Lower lobe of right lung (tissue), 2 donors: Measurements from ENCODE around the gene GALNT9. TPM values are rescaled to one million over a fixed set of nuclear protein-coding genes. Genes with fewer than 3 reads are reported as not detected.

Experiments
- ATAC-seq, 2 donors: fragments of 200-7000 bp; cut with Tn5 transposase; one replicate each; pipeline ENCODE4 v1.9.1; 2020 to 2022; ENCODE audit warnings: mild to moderate bottlenecking in 2 of 2, moderate library complexity in 2 of 2
- DNase-seq: peaks from one replicate; pipeline ENCODE4 v3.0.0-alpha.2; 2020
- H3K27ac ChIP-seq: fragments of 200-600 bp; one replicate; pipeline ENCODE4 v1.8.0; 2022
- H3K27me3 ChIP-seq: fragments of 200-600 bp; one replicate; pipeline ENCODE4 v1.8.0; 2022; ENCODE audit warnings: low read depth
- H3K36me3 ChIP-seq: fragments of 200-600 bp; one replicate; pipeline ENCODE4 v1.8.0; 2022; ENCODE audit warnings: mild to moderate bottlenecking
- H3K4me1 ChIP-seq: fragments of 200-600 bp; one replicate; pipeline ENCODE4 v1.8.0; 2022
- H3K4me3 ChIP-seq: fragments of 200-600 bp; one replicate; pipeline ENCODE4 v1.8.0; 2022; ENCODE audit warnings: mild to moderate bottlenecking
- H3K9me3 ChIP-seq: fragments of 200-600 bp; one replicate; pipeline ENCODE4 v1.8.0; 2022
- CTCF ChIP-seq: fragments of 200-600 bp; IDR thresholded peaks from one replicate; pipeline ENCODE4 v1.8.0; 2022; ENCODE audit warnings: antibody characterized with exemption, mild to moderate bottlenecking
- intact Hi-C: fragments of 100-400 bp; cut with DNase I; formaldehyde crosslinking; loops from one replicate; pipeline ENCODE4 v1.11.0; 2022
- total RNA-seq: library from RNA; stranded (reverse); fragmentation: NEBNext Ultra II Directional; extraction: Animal tissue kit (Norgen Biotek cat#: 25700); gene quantifications from one replicate; pipeline ENCODE4 v1.2.1, GENCODE V29; 2021
- donor health status: DM: no; HTN: yes; CAD: no; lungs with severe emphysema.

Gene GALNT9
- total RNA-seq, 1 donor from 2014 or later: not detected

- H3K27me3 ChIP-seq: peaks cover 49% of the 10 kb centered on the region
Measured at GRCh38 chr12:132201391-132202120, 127.8 kb downstream of the GALNT9 start.

GRCh38 chr12:132200800-132201199 is 128.6 kb downstream of the GALNT9 start:
- H3K36me3 ChIP-seq: no peaks in the 10 kb centered on the region
- ATAC-seq (no peak), DNase-seq (no peak)
- H3K9me3 ChIP-seq: no peaks in the 10 kb centered on the region
- H3K27me3 ChIP-seq: peaks cover 41% of the 10 kb centered on the region
- no peak overlapping the region for H3K4me3 ChIP-seq
- intact Hi-C loops: no loop called here
- no peak for TF ChIP-seq CTCF
- peaks cover 7% of the 10 kb centered on the region for H3K4me1 ChIP-seq
- H3K27ac ChIP-seq: no peak overlapping the region

More at GRCh38 chr12:132201391-132202120, 127.8 kb downstream of the GALNT9 start:
- DNase-seq: peak; percentile 45
- ATAC-seq: no peak
- TF ChIP-seq CTCF: no peak
- Histone ChIP-seq H3K9me3 (no peaks in the 10 kb centered on the region), H3K4me1 (peaks cover 7% of the 10 kb centered on the region), H3K27ac (no peak overlapping the region), H3K36me3 (no peaks in the 10 kb centered on the region), H3K4me3 (no peak overlapping the region)
- intact Hi-C loops: no loop called here

- no peak for DNase-seq
- Histone ChIP-seq H3K27ac (no peak overlapping the region), H3K27me3 (peaks cover 30% of the 10 kb centered on the region), H3K4me1 (no peaks in the 10 kb centered on the region), H3K36me3 (no peaks in the 10 kb centered on the region), H3K9me3 (no peaks in the 10 kb centered on the region), H3K4me3 (no peak overlapping the region)
- ATAC-seq: no peak
- intact Hi-C loops: no loop called here
- TF ChIP-seq CTCF: no peak
Measured at GRCh38 chr12:132199526-132200319, 129.7 kb downstream of the GALNT9 start.

GRCh38 chr12:132199101-132199500 is 130.3 kb downstream of the GALNT9 start:
- ATAC-seq (no peak), DNase-seq (no peak)
- Histone ChIP-seq H3K9me3 (peaks cover 2% of the 10 kb centered on the region), H3K27ac (no peak overlapping the region), H3K27me3 (peaks cover 24% of the 10 kb centered on the region), H3K4me1 (no peaks in the 10 kb centered on the region), H3K4me3 (no peak overlapping the region), H3K36me3 (no peaks in the 10 kb centered on the region)
- TF ChIP-seq CTCF: no peak
- intact Hi-C loops: no loop called here

GRCh38 chr12:132197581-132198354 is 131.6 kb downstream of the GALNT9 start:
- no peak overlapping the region for H3K27ac ChIP-seq
- no peaks in the 10 kb centered on the region for H3K4me1 ChIP-seq
- intact Hi-C loops: no loop called here
- H3K36me3 ChIP-seq: no peaks in the 10 kb centered on the region
- ATAC-seq (no peak), DNase-seq (no peak)
- peaks cover 3% of the 10 kb centered on the region for H3K9me3 ChIP-seq
- peaks cover 13% of the 10 kb centered on the region for H3K27me3 ChIP-seq
- TF ChIP-seq CTCF: no peak
- no peak overlapping the region for H3K4me3 ChIP-seq
